Endometrial microvascular endothelial cells (primary cell): ENCODE measurements around the gene SORBS2. TPM values are rescaled to one million over a fixed set of nuclear protein-coding genes. Genes with fewer than 3 reads are reported as not detected.
"Not testable (repeated sequence)": the region's sequence is repeated elsewhere in the genome, so short reads cannot be mapped to it uniquely, and the experiment has no call there.

Source experiments
- in situ Hi-C: cut with HindIII; loops from 2 replicates; pipeline ENCODE4 v1.10.0; 2017; ENCODE audit warnings: low sequenced_read_pairs, low pct_unique_long_range_greater_than_20kb; ENCODE audit errors: inconsistent ontology term
- total RNA-seq: library from RNA; depleted of rRNA; stranded (reverse); fragments of >200 nt; gene quantifications from one replicate; pipeline ENCODE4 v1.2.3, GENCODE V29; 2015; ENCODE audit errors: inconsistent ontology term

Gene SORBS2, protein sequence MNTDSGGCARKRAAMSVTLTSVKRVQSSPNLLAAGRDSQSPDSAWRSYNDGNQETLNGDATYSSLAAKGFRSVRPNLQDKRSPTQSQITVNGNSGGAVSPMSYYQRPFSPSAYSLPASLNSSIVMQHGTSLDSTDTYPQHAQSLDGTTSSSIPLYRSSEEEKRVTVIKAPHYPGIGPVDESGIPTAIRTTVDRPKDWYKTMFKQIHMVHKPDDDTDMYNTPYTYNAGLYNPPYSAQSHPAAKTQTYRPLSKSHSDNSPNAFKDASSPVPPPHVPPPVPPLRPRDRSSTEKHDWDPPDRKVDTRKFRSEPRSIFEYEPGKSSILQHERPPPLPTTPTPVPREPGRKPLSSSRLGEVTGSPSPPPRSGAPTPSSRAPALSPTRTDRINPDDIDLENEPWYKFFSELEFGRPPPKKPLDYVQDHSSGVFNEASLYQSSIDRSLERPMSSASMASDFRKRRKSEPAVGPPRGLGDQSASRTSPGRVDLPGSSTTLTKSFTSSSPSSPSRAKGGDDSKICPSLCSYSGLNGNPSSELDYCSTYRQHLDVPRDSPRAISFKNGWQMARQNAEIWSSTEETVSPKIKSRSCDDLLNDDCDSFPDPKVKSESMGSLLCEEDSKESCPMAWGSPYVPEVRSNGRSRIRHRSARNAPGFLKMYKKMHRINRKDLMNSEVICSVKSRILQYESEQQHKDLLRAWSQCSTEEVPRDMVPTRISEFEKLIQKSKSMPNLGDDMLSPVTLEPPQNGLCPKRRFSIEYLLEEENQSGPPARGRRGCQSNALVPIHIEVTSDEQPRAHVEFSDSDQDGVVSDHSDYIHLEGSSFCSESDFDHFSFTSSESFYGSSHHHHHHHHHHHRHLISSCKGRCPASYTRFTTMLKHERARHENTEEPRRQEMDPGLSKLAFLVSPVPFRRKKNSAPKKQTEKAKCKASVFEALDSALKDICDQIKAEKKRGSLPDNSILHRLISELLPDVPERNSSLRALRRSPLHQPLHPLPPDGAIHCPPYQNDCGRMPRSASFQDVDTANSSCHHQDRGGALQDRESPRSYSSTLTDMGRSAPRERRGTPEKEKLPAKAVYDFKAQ (N-terminal part only)
- total RNA-seq = 103 TPM

- in situ Hi-C loops = no loop called here
Measured at GRCh38 chr4:185811509-185812364, at the start of gene SORBS2. Gene SORBS2, minus strand, starts transcription at chr4:185812194. Its CDS starts 121,623 bp downstream, at chr4:185690571.

- in situ Hi-C loops = no loop called here
Measured at GRCh38 chr4:185859111-185859510, 47.1 kb upstream of the SORBS2 start.

GRCh38 chr4:185857561-185857960 lies 45.6 kb upstream of the SORBS2 start:
- in situ Hi-C loops = not testable (repeated sequence)

- in situ Hi-C loops = no loop called here
Measured at GRCh38 chr4:185853841-185854240, 41.8 kb upstream of the SORBS2 start.

DNA sequence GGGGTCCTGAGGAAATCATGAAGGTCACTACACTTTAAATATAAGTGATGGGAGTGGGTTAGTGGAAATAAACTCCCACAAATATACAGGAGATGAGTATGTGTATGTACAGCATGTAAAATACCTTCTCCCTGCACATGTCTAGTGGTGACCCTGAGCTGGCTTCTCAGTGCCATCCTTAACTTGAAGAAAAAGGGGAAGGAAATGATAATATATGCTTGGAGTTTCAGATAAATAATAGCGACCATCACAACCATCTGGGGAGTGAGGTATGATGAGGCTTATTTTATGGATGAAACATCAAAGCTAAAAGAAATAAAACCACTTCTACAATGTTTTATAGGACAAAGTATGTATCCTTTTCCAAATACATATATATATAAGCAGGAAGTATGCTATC lies 41.0 kb upstream of the SORBS2 start:
- in situ Hi-C loops = no loop called here

- in situ Hi-C loops = no loop called here
Measured at GRCh38 chr4:185849664-185850550, 37.9 kb upstream of the SORBS2 start.

DNA sequence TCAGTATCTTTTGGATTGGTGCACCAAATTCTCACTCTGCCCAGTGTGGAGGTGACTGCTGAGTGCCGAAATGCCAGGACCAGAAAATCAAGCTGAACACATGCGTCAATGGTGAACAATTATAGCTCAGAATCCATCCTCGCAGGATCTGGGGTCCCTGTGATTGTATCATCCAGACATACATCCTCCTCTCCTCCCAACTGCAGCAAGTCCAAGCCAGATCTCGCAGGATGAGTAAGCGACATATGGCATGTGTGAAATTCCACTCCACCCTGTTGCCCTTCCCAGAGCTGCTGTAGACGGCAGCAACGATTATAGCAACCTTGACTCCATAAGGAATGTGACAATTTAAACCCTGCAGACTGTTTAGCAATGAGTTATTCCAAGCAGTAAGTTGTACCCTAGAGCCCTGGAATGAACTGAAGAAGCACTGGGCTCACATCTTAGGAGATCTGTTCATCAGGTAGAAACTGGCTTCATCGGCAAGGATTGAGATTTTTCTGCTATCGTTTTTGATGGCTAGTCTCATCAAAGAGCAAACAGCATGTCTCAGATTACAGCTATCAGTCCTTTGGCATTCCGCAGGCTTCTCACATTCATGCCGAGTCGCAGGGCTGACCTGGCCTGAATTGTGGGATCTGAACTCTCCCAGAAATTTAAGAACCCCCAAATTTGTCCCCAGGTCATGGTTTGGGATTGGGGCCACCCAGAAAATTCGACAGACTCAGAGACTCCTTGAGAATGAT lies 35.5 kb upstream of the SORBS2 start:
- in situ Hi-C loops = no loop called here

DNA sequence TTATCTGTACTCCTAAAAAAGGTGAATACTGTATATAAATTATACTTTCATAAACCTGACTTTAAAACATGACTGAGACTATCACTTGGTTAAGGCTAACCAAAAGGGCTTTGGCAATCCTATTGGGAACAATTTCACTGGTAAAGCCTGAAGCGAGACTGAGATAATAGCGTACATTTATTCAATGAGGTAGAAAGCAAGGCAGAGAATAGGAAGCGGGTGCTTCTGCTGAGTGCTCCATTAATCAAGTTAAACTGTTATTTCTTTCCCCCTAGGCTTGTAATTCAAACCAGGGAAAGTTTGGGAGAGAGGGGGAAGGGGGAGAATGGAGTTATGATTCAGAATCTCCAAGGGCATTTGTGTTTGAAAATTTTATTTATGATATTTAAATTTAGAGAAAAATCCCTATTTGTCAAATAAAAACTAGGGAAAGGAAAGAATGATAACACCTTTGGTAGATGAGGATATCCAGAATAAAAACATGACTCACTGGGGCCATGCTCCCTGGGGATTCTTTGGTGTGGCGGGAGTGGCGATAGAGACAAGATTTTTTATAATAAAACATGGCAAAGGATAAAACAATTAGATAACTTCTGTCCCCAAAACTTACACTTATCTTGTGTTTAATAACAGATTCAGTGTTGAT lies 34.6 kb upstream of the SORBS2 start:
- in situ Hi-C loops = no loop called here

GRCh38 chr4:185845966-185846365 lies 34.0 kb upstream of the SORBS2 start:
- in situ Hi-C loops = no loop called here

DNA sequence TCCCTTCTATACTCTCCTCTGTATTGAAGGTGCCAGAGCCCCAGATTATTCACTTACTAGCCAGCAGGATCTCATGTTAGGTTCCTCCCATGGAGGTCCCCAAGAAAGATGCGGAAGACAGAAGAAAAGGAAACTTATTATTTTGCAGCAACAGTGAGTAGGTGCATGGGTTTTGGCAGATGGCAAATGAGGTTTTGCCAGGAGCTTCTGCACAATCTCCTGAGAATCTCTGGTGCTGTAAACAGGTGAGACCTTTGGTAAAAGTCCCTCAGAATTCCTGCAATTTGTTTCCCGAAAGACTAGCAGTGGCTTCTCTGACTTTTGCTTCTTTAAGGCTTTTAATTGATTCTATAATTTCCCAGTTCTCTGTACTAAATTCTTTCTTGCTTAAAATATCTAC lies 29.5 kb upstream of the SORBS2 start:
- in situ Hi-C loops = no loop called here

DNA sequence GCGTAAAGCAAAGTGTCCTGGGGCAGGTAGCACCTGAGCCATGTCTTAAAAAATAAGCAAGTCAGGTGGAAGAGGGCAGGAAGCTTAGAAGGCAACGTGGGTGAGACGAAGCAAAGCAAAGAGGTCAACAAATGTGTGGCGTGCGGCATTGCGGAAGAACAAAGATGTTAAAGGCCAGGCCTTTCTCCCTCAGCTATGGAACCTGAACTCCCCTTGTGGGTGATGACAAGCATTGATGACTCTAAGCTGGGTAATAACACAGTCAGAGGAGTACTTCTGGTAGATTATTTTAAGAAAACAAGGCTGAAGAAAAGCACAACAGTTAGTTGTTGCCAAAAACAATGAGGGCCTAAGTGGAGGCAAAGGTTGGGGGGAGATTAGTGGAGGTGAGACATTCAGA lies 29.0 kb upstream of the SORBS2 start:
- in situ Hi-C loops = no loop called here

GRCh38 chr4:185840201-185840600 lies 28.2 kb upstream of the SORBS2 start:
- in situ Hi-C loops = no loop called here

GRCh38 chr4:185839770-185840169 lies 27.8 kb upstream of the SORBS2 start:
- in situ Hi-C loops = no loop called here

- in situ Hi-C loops = no loop called here
Measured at GRCh38 chr4:185839194-185839712, 27.3 kb upstream of the SORBS2 start.

DNA sequence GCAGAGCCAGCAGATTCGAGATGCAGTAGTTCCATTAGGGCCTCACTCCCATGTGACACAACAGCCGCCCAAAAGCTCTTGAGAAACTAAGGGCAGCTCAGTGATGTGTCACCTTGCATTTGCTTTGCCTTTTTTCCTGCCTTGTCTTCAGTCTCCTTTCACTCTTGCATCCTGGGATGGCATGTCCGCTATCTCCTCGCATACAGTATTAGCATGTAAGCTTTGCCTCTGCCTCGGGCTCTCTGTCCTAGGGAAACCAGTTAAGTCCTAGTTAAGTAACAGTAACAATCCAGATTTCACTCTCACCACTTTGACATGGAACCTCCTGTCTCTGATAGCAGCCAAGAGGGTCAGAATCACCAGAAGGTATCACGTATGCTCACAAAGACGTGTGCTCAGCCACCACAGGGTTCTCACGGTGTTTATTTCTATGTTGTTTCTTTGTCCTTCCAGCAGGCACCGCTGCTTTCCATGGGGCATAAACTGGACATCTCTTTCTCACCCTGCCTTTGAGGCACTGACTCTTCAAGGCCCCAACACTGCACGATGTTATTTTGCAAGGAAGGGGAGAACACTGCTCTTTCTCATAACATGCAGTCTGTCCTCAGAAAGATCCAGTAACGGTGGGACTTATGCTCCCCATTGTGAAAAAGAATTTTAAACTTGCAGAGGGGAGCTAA lies 26.7 kb upstream of the SORBS2 start:
- in situ Hi-C loops = no loop called here

DNA sequence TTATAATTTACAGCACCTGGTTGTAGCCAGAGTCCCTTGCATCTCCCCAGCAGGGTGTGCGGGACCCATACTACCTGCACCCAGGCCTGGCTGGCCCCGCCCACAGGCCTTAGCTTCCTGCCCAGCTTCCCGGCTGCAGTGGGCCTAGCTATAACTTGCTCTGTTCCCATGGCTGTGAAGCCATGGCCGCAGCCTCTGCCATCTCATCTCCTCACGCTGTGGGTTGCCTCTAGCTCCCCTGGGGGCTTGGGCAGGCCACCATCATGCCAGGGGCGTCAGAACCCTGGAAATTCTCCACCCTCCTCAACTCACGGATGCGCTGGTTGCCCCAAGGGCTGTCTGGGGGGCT lies 26.1 kb upstream of the SORBS2 start:
- in situ Hi-C loops = no loop called here
